ENCODE results near the gene ANAPC2.

DNA sequence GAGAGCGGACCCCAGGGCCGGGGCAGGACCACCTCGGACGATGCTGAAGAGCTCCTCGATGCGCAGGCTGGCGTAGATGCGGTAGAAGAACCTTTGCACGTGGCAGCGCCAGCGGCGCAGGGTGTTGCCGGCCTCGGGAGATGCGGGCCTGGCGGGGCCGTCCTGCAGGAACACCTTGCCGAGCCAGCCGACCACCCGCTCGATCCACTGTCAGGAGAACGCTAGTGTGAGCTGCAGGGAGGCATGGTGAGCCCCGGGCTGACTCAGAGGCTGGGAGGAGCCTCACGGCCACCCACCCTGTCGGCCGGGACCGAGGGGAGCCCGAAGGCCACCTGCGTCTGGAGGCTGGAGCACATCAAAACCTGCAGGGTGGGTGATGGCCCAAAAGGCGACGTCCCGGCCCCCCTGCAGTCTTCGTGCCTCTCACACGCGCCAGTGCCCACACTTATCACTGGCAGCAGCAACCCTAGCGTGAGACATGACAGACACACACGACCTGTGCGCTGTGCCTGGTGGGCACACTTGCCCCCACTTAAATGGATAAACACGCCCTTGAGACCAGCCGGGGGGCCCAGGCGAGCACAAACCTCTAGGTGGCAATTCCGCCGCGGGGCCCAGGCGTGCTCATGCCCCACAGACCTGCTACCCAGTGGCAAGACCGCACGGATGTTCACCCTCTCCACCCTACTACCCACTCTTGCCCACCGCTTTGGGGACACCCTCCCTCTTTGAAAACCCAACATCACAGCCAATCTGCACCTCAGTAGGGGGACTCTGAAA is 3.3 kb downstream of the ANAPC2 start:
- TF ChIP-seq, protein P1, sequence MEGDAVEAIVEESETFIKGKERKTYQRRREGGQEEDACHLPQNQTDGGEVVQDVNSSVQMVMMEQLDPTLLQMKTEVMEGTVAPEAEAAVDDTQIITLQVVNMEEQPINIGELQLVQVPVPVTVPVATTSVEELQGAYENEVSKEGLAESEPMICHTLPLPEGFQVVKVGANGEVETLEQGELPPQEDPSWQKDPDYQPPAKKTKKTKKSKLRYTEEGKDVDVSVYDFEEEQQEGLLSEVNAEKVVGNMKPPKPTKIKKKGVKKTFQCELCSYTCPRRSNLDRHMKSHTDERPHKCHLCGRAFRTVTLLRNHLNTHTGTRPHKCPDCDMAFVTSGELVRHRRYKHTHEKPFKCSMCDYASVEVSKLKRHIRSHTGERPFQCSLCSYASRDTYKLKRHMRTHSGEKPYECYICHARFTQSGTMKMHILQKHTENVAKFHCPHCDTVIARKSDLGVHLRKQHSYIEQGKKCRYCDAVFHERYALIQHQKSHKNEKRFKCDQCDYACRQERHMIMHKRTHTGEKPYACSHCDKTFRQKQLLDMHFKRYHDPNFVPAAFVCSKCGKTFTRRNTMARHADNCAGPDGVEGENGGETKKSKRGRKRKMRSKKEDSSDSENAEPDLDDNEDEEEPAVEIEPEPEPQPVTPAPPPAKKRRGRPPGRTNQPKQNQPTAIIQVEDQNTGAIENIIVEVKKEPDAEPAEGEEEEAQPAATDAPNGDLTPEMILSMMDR (IDR thresholded peaks at IDR 0.05): no peak
- TF ChIP-seq POLR2A (IDR thresholded peaks at IDR 0.05) (no peak), POLR2AphosphoS5 (IDR thresholded peaks at IDR 0.05) (no peak)

Measured in prostate gland (tissue), 2 donors.